H1 (cell line): ENCODE data around the gene HTATIP2. TPM values are rescaled to one million over a fixed set of nuclear protein-coding genes. Genes with fewer than 3 reads are reported as not detected.

Experiments used
- ATF2 ChIP-seq: IDR thresholded peaks from 2 replicates; pipeline ENCODE4 v1.6.1; 2012; ENCODE audit warnings: low read length, inconsistent platforms
- CHD7 ChIP-seq: fragments of 300-600 bp; sonication (generic); IDR thresholded peaks from 2 replicates; pipeline ENCODE4 v1.7.1; 2012; ENCODE audit warnings: low read length, moderate library complexity, mild to moderate bottlenecking, inconsistent platforms; ENCODE audit not compliant: insufficient replicate concordance
- polyA plus RNA-seq, 7 experiments: library from polyadenylated mRNA; depleted of rRNA in 3 of 7; stranded (reverse) in 5 of 7; unstranded in 2 of 7; fragments of >200 nt in 5 of 7; fragments of 200-250 nt in 2 of 7; gene quantifications; 1 replicate in 5 of 7; 2 replicates in 1 of 7; 4 replicates in 1 of 7; pipeline versions ENCODE4 v1.2.1 to v1.2.3, GENCODE V29; 2011 to 2013; ENCODE audit warnings: missing spikeins in 2 of 7, mixed read lengths in 2 of 7
- total RNA-seq: library from RNA; stranded (reverse); fragmentation: NEBNext Ultra II Directional; extraction: Animal tissue kit (Norgen Biotek cat#: 25700); gene quantifications from 2 replicates; pipeline ENCODE4 v1.2.1, GENCODE V29; 2021

The HTATIP2 gene
- total and polyA plus RNA-seq, 2 of the 8 experiments (the other 6 are each of a cell fraction or from before 2014, with no cell fraction given): 22.6 to 33.1 TPM

- TF ChIP-seq CHD7 (no peak), ATF2 (no peak)
Measured at GRCh38 chr11:20363500-20364340, at the start of gene HTATIP2 (continued).
